Measurements from ENCODE around the gene ZBTB16. TPM values are rescaled to one million over a fixed set of nuclear protein-coding genes. Genes with fewer than 3 reads are reported as not detected.

Gene ZBTB16
- polyA plus RNA-seq, 1 donor (not counting 4 experiments of a cell fraction or from before 2014, with no cell fraction given) = 0.18 TPM

GRCh38 chr11:114270531-114271270, 211.2 kb downstream of the ZBTB16 start:
- H3K4me3 ChIP-seq (ENCODE audit: control insufficient read depth in 2 of 3, extremely low read depth in 1 of 3, insufficient read depth in 2 of 3, low read depth in 1 of 3, low read length in 3 of 3) = no peak overlapping the region
- H3K4me1 ChIP-seq (ENCODE audit: control insufficient read depth, extremely low read depth, insufficient read depth, low read length) = no peaks in the 10 kb centered on the region
- H3K27me3 ChIP-seq (ENCODE audit: control insufficient read depth, extremely low read depth, insufficient read depth, low read length) = no peaks in the 10 kb centered on the region
- no peak overlapping the region for H3K4me2 ChIP-seq (ENCODE audit: control insufficient read depth, extremely low read depth, insufficient read depth, low read depth, low read length)
- H3K9ac ChIP-seq (ENCODE audit: control insufficient read depth, extremely low read depth, insufficient read depth, low read length) = no peak overlapping the region
- H3K9me1 ChIP-seq (ENCODE audit: control insufficient read depth, extremely low read depth, insufficient read depth, low read length) = no peaks in the 10 kb centered on the region
- no peak for TF ChIP-seq EZH2 (IDR thresholded peaks at IDR 0.05; ENCODE audit: low read length)
- TF ChIP-seq CTCF (optimal IDR thresholded peaks at IDR 0.05 in 1 of 3, IDR thresholded peaks at IDR 0.05 in 1 of 3, conservative IDR thresholded peaks at IDR 0.05 in 1 of 3; ENCODE audit: extremely low read depth in 1 of 3, insufficient read depth in 2 of 3, low read length in 3 of 3) = no peak
- FAIRE-seq = no peak
- no peaks in the 10 kb centered on the region for H4K20me1 ChIP-seq (ENCODE audit: control insufficient read depth, extremely low read depth, insufficient read depth, low read length)
- no peaks in the 10 kb centered on the region for H3K36me3 ChIP-seq (ENCODE audit: control insufficient read depth in 2 of 2, extremely low read depth in 1 of 2, insufficient read depth in 2 of 2, low read length in 2 of 2)
- dilution Hi-C loops (cut with MboI; ENCODE audit: extremely low pct_ligation_motif_present, low sequenced_read_pairs) = loop anchor here (25.0 kb wide), 1 partner anchor 233 kb away; no protein-coding TSS in a partner anchor
- H2AFZ ChIP-seq (ENCODE audit: control insufficient read depth, low read length) = no peak overlapping the region
- no peak for DNase-seq (ENCODE audit: low read depth, low spot score)
- H3K27ac ChIP-seq (ENCODE audit: control insufficient read depth, insufficient read depth, low read length) = no peak overlapping the region
- no peaks in the 10 kb centered on the region for H3K79me2 ChIP-seq (ENCODE audit: control insufficient read depth, insufficient read depth, low read length)
- H3K9me3 ChIP-seq (ENCODE audit: control insufficient read depth, low read depth, low read length) = no peaks in the 10 kb centered on the region

GRCh38 chr11:114271316-114271715, 211.8 kb downstream of the ZBTB16 start:
- Histone ChIP-seq H3K36me3 (ENCODE audit: control insufficient read depth in 2 of 2, extremely low read depth in 1 of 2, insufficient read depth in 2 of 2, low read length in 2 of 2) (no peaks in the 10 kb centered on the region), H4K20me1 (ENCODE audit: control insufficient read depth, extremely low read depth, insufficient read depth, low read length) (no peaks in the 10 kb centered on the region), H3K27me3 (ENCODE audit: control insufficient read depth, extremely low read depth, insufficient read depth, low read length) (no peaks in the 10 kb centered on the region), H3K79me2 (ENCODE audit: control insufficient read depth, insufficient read depth, low read length) (no peaks in the 10 kb centered on the region), H3K9ac (ENCODE audit: control insufficient read depth, extremely low read depth, insufficient read depth, low read length) (no peak overlapping the region), H3K9me3 (ENCODE audit: control insufficient read depth, low read depth, low read length) (no peaks in the 10 kb centered on the region), H3K9me1 (ENCODE audit: control insufficient read depth, extremely low read depth, insufficient read depth, low read length) (no peaks in the 10 kb centered on the region), H3K27ac (ENCODE audit: control insufficient read depth, insufficient read depth, low read length) (no peak overlapping the region), H3K4me1 (ENCODE audit: control insufficient read depth, extremely low read depth, insufficient read depth, low read length) (no peaks in the 10 kb centered on the region), H3K4me2 (ENCODE audit: control insufficient read depth, extremely low read depth, insufficient read depth, low read depth, low read length) (no peak overlapping the region), H2AFZ (ENCODE audit: control insufficient read depth, low read length) (no peak overlapping the region), H3K4me3 (ENCODE audit: control insufficient read depth in 2 of 3, extremely low read depth in 1 of 3, insufficient read depth in 2 of 3, low read depth in 1 of 3, low read length in 3 of 3) (no peak overlapping the region)
- dilution Hi-C loops (cut with MboI; ENCODE audit: extremely low pct_ligation_motif_present, low sequenced_read_pairs) = loop anchor here (25.0 kb wide), 1 partner anchor 234 kb away; no protein-coding TSS in a partner anchor
- TF ChIP-seq CTCF (optimal IDR thresholded peaks at IDR 0.05 in 1 of 3, IDR thresholded peaks at IDR 0.05 in 1 of 3, conservative IDR thresholded peaks at IDR 0.05 in 1 of 3; ENCODE audit: extremely low read depth in 1 of 3, insufficient read depth in 2 of 3, low read length in 3 of 3) (no peak), EZH2 (IDR thresholded peaks at IDR 0.05; ENCODE audit: low read length) (no peak)
- DNase-seq (ENCODE audit: low read depth, low spot score) = no peak
- FAIRE-seq = no peak
